ENCODE data around the gene LRRC63.

The LRRC63 gene

GRCh38 chr13:46168341-46168740 is 43.4 kb upstream of the LRRC63 start:
- no peak for TF ChIP-seq CTCF (IDR thresholded peaks at IDR 0.05; ENCODE audit: extremely low read depth, insufficient read depth, missing control alignments)
- no peak for DNase-seq (ENCODE audit: low spot score)
- in situ Hi-C loops (cut with MboI; ENCODE audit: low pct_unique_long_range_greater_than_20kb, low sequenced_read_pairs, unreplicated experiment): no loop called here

- no peak for TF ChIP-seq CTCF (IDR thresholded peaks at IDR 0.05; ENCODE audit: extremely low read depth, insufficient read depth, missing control alignments)
- DNase-seq (ENCODE audit: low spot score): no peak
- in situ Hi-C loops (cut with MboI; ENCODE audit: low pct_unique_long_range_greater_than_20kb, low sequenced_read_pairs, unreplicated experiment): no loop called here
Measured at GRCh38 chr13:46168783-46169182, 42.9 kb upstream of the LRRC63 start.

GRCh38 chr13:46169758-46170157 is 42.0 kb upstream of the LRRC63 start:
- no peak for DNase-seq (ENCODE audit: low spot score)
- no peak for TF ChIP-seq CTCF (IDR thresholded peaks at IDR 0.05; ENCODE audit: extremely low read depth, insufficient read depth, missing control alignments)
- in situ Hi-C loops (cut with MboI; ENCODE audit: low pct_unique_long_range_greater_than_20kb, low sequenced_read_pairs, unreplicated experiment): no loop called here

- no peak for TF ChIP-seq CTCF (IDR thresholded peaks at IDR 0.05; ENCODE audit: extremely low read depth, insufficient read depth, missing control alignments)
- in situ Hi-C loops (cut with MboI; ENCODE audit: low pct_unique_long_range_greater_than_20kb, low sequenced_read_pairs, unreplicated experiment): no loop called here
- no peak for DNase-seq (ENCODE audit: low spot score)
Measured at GRCh38 chr13:46170268-46170667, 41.5 kb upstream of the LRRC63 start.

GRCh38 chr13:46170687-46171086 is 41.0 kb upstream of the LRRC63 start:
- TF ChIP-seq CTCF (IDR thresholded peaks at IDR 0.05; ENCODE audit: extremely low read depth, insufficient read depth, missing control alignments): no peak
- in situ Hi-C loops (cut with MboI; ENCODE audit: low pct_unique_long_range_greater_than_20kb, low sequenced_read_pairs, unreplicated experiment): no loop called here
- no peak for DNase-seq (ENCODE audit: low spot score)

GRCh38 chr13:46171217-46171616 is 40.5 kb upstream of the LRRC63 start:
- no peak for DNase-seq (ENCODE audit: low spot score)
- in situ Hi-C loops (cut with MboI; ENCODE audit: low pct_unique_long_range_greater_than_20kb, low sequenced_read_pairs, unreplicated experiment): no loop called here
- TF ChIP-seq CTCF (IDR thresholded peaks at IDR 0.05; ENCODE audit: extremely low read depth, insufficient read depth, missing control alignments): no peak

GRCh38 chr13:46171739-46172138 is 40.0 kb upstream of the LRRC63 start:
- DNase-seq (ENCODE audit: low spot score): no peak
- no peak for TF ChIP-seq CTCF (IDR thresholded peaks at IDR 0.05; ENCODE audit: extremely low read depth, insufficient read depth, missing control alignments)
- in situ Hi-C loops (cut with MboI; ENCODE audit: low pct_unique_long_range_greater_than_20kb, low sequenced_read_pairs, unreplicated experiment): no loop called here
